Liver (tissue), 3 donors: ENCODE data around the gene PLPP4.

Experiments used
- CTCF ChIP-seq: fragments of 150-350 bp; IDR thresholded peaks from 2 replicates; pipeline ENCODE4 v1.5.1; 2017; ENCODE audit warnings: improper control_type of control experiment, low read depth, low read length; ENCODE audit not compliant: missing input control
- FOXA1 ChIP-seq: IDR thresholded peaks from 2 replicates; pipeline ENCODE4 v1.6.1; 2016; ENCODE audit warnings: antibody characterized with exemption
- JUND ChIP-seq, 2 donors: IDR thresholded peaks; 2 replicates each; pipeline ENCODE4 v1.6.1; 2016; ENCODE audit warnings: antibody characterized with exemption in 2 of 2
- MAX ChIP-seq: IDR thresholded peaks from 2 replicates; pipeline ENCODE4 v1.6.1; 2016; ENCODE audit warnings: antibody characterized with exemption
- RAD21 ChIP-seq, 2 donors: IDR thresholded peaks; 2 replicates each; pipeline ENCODE4 v1.6.1; 2016; ENCODE audit warnings: antibody characterized with exemption in 2 of 2, mild to moderate bottlenecking in 2 of 2
- REST ChIP-seq: IDR thresholded peaks from 2 replicates; pipeline ENCODE4 v1.6.1; 2016; ENCODE audit warnings: antibody characterized with exemption, mild to moderate bottlenecking
- RXRA ChIP-seq, 2 donors: IDR thresholded peaks; 2 replicates each; pipeline ENCODE4 v1.6.1; 2017 to 2018; ENCODE audit warnings: antibody characterized with exemption in 2 of 2, mild to moderate bottlenecking in 1 of 2
- SP1 ChIP-seq: IDR thresholded peaks from 2 replicates; pipeline ENCODE4 v1.6.1; 2018; ENCODE audit warnings: antibody characterized with exemption, mild to moderate bottlenecking
- TAF1 ChIP-seq: conservative IDR thresholded peaks from 2 replicates; pipeline ENCODE4 v1.6.1; 2016; ENCODE audit warnings: antibody characterized with exemption, mild to moderate bottlenecking
- YY1 ChIP-seq: IDR thresholded peaks from 2 replicates; pipeline ENCODE4 v1.6.1; 2016; ENCODE audit warnings: antibody characterized with exemption, mild to moderate bottlenecking
- donor health status: healthy.
- donor health status: healthy.

GRCh38 chr10:120562956-120563355 lies 105.9 kb downstream of the PLPP4 start:
- no peak for TF ChIP-seq CTCF
- no peak for TF ChIP-seq RAD21 (IDR thresholded peaks at IDR 0.05)
- TF ChIP-seq FOXA1, result no peak
- TF ChIP-seq REST, result no peak
- no peak for TF ChIP-seq MAX
- TF ChIP-seq YY1, result no peak
- TF ChIP-seq RXRA (IDR thresholded peaks at IDR 0.05), result no peak
- no peak for TF ChIP-seq JUND (IDR thresholded peaks at IDR 0.05)
- TF ChIP-seq TAF1, result no peak
- TF ChIP-seq SP1, result no peak
